Thyroid gland (tissue), 4 donors: ENCODE results near the gene UNC119. TPM values are rescaled to one million over a fixed set of nuclear protein-coding genes. Genes with fewer than 3 reads are reported as not detected.

ENCODE experiments used
- DNase-seq, 2 donors: peaks; one replicate each; pipeline ENCODE4 v3.0.0-alpha.2; 2019
- H3K27ac ChIP-seq, 3 donors: fragments of 200-600 bp; sonication (generic); 1 replicate in 2 of 3; 2 replicates in 1 of 3; pipeline ENCODE4 v1.5.1; 2016 to 2019; ENCODE audit warnings: mild to moderate bottlenecking in 1 of 3, moderate library complexity in 1 of 3
- H3K27me3 ChIP-seq: fragments of 200-600 bp; sonication (generic); one replicate; pipeline ENCODE4 v1.5.1; 2019
- H3K36me3 ChIP-seq, 2 donors: fragments of 200-600 bp; sonication (generic); one replicate each; pipeline ENCODE4 v1.5.1; 2016 to 2019
- H3K4me1 ChIP-seq, 2 donors: fragments of 200-600 bp; sonication (generic); one replicate each; pipeline ENCODE4 v1.5.1; 2017 to 2019
- H3K4me3 ChIP-seq, 3 donors: fragments of 200-600 bp; sonication (generic); replicated peaks in 1 of 3; 1 replicate in 2 of 3; 2 replicates in 1 of 3; pipeline ENCODE4 v1.5.1; 2016; ENCODE audit warnings: mild to moderate bottlenecking in 1 of 3
- H3K9me3 ChIP-seq: fragments of 200-600 bp; sonication (generic); one replicate; pipeline ENCODE4 v1.5.1; 2017
- POLR2A ChIP-seq, 2 donors: fragments of 450-650 bp; IDR thresholded peaks; one replicate each; pipeline ENCODE4 v1.6.1; 2017; ENCODE audit warnings: antibody characterized with exemption in 2 of 2, mild to moderate bottlenecking in 2 of 2, moderate library complexity in 1 of 2
- WGBS, 2 donors: methylation state at CpG; one replicate each; pipeline ENCODE4 v1.1.5; 2017; 5-methylcytosine and 5-hydroxymethylcytosine counted together
- intact Hi-C: fragments of 100-400 bp; cut with DNase I; formaldehyde crosslinking; loops from one replicate; pipeline ENCODE4 v1.15.1; 2023
- total RNA-seq, 4 donors: library from RNA; depleted of rRNA; stranded (reverse); fragments of >200 nt; gene quantifications; one replicate each; pipeline ENCODE4 v1.2.3, GENCODE V29; 2016
- TF ChIP-seq, protein P1 (sequence below), 6 experiments: fragments of 200-600 bp in 3 of 6; fragments of 450-650 bp in 3 of 6; sonication (generic) in 3 of 6; IDR thresholded peaks; one replicate each; pipeline ENCODE4 v1.5.1; 2016 to 2019; ENCODE audit warnings: antibody characterized with exemption in 6 of 6, mild to moderate bottlenecking in 2 of 6, inconsistent platforms in 1 of 6, moderate library complexity in 1 of 6

Gene UNC119
- total RNA-seq, 4 donors from 2014 or later: 29.8 to 43.9 (median 36.0) TPM

GRCh38 chr17:28597606-28598383, 45.4 kb upstream of the UNC119 start:
- Histone ChIP-seq H3K4me3 (no peak overlapping the region), H3K36me3 (no peaks in the 10 kb centered on the region), H3K4me1 (peaks cover 6 to 24% of the 10 kb centered on the region in 2 donors), H3K27me3 (no peaks in the 10 kb centered on the region), H3K27ac (no peak overlapping the region), H3K9me3 (no peaks in the 10 kb centered on the region)
- DNase-seq: no peak
- WGBS, 2 donors: 30 to 33% methylated on average over 5 of the region's 5 CpGs
- TF ChIP-seq, protein P1, sequence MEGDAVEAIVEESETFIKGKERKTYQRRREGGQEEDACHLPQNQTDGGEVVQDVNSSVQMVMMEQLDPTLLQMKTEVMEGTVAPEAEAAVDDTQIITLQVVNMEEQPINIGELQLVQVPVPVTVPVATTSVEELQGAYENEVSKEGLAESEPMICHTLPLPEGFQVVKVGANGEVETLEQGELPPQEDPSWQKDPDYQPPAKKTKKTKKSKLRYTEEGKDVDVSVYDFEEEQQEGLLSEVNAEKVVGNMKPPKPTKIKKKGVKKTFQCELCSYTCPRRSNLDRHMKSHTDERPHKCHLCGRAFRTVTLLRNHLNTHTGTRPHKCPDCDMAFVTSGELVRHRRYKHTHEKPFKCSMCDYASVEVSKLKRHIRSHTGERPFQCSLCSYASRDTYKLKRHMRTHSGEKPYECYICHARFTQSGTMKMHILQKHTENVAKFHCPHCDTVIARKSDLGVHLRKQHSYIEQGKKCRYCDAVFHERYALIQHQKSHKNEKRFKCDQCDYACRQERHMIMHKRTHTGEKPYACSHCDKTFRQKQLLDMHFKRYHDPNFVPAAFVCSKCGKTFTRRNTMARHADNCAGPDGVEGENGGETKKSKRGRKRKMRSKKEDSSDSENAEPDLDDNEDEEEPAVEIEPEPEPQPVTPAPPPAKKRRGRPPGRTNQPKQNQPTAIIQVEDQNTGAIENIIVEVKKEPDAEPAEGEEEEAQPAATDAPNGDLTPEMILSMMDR (IDR thresholded peaks at IDR 0.05): no peak
- TF ChIP-seq POLR2A (IDR thresholded peaks at IDR 0.05): no peak
- intact Hi-C loops: no loop called here

GRCh38 chr17:28592260-28592659, 39.8 kb upstream of the UNC119 start:
- Histone ChIP-seq H3K9me3 (no peaks in the 10 kb centered on the region), H3K36me3 (peaks cover 0 to 9% of the 10 kb centered on the region in 2 donors), H3K4me3 (no peak overlapping the region), H3K27ac (no peak overlapping the region), H3K27me3 (no peaks in the 10 kb centered on the region), H3K4me1 (no peaks in the 10 kb centered on the region)
- TF ChIP-seq, protein P1 (IDR thresholded peaks at IDR 0.05): no peak
- no peak for TF ChIP-seq POLR2A (IDR thresholded peaks at IDR 0.05)
- intact Hi-C loops: no loop called here
- no peak for DNase-seq
- WGBS, 2 donors: 92 to 99% methylated on average over 4 of the region's 4 CpGs

DNA sequence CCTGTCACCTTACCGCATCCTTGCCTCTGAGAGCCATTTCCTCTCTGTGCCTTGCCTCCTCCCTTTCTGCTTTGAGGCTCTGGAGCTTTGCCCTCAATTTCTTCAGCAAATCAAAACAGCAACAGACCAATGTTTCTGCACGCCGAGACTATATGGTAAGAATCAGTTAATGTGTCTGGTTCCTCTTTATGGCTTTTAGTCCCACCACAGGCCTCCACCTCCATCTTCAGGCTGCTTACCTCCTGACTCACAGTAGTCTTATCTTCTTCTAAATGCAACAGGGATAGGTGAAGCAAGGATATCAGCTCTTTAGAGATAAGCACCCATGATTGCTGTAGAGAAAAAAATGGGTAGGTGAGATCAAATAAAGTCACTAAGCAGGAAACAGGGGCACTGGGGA, 33.4 kb upstream of the UNC119 start:
- WGBS, 2 donors: 95 to 98% methylated on average over 3 of the region's 3 CpGs
- no peak for DNase-seq
- no peaks in the 10 kb centered on the region for H3K9me3 ChIP-seq
- intact Hi-C loops: no loop called here
- no peaks in the 10 kb centered on the region for H3K4me1 ChIP-seq
- peaks cover 12 to 13% of the 10 kb centered on the region in 2 donors for H3K36me3 ChIP-seq
- no peak for TF ChIP-seq POLR2A (IDR thresholded peaks at IDR 0.05)
- TF ChIP-seq, protein P1 (IDR thresholded peaks at IDR 0.05): no peak
- H3K4me3 ChIP-seq: no peak overlapping the region
- no peaks in the 10 kb centered on the region for H3K27me3 ChIP-seq
- H3K27ac ChIP-seq: no peak overlapping the region

- TF ChIP-seq POLR2A (IDR thresholded peaks at IDR 0.05): no peak
- TF ChIP-seq, protein P1 (IDR thresholded peaks at IDR 0.05): no peak
- DNase-seq: no peak
- H3K27ac ChIP-seq: no peak overlapping the region
- no peak overlapping the region for H3K4me3 ChIP-seq
- no peaks in the 10 kb centered on the region for H3K9me3 ChIP-seq
- intact Hi-C loops: no loop called here
- peaks cover 12 to 13% of the 10 kb centered on the region in 2 donors for H3K36me3 ChIP-seq
- no peaks in the 10 kb centered on the region for H3K27me3 ChIP-seq
- 78 to 84% methylated on average over 3 of the region's 3 CpGs for WGBS, 2 donors
- peaks cover 0 to 3% of the 10 kb centered on the region in 2 donors for H3K4me1 ChIP-seq
Observed at GRCh38 chr17:28584434-28584833, 32.0 kb upstream of the UNC119 start.

- Histone ChIP-seq H3K9me3 (no peaks in the 10 kb centered on the region), H3K27ac (no peak overlapping the region), H3K4me3 (no peak overlapping the region), H3K27me3 (no peaks in the 10 kb centered on the region), H3K4me1 (peaks cover 0 to 3% of the 10 kb centered on the region in 2 donors), H3K36me3 (peaks cover 12 to 13% of the 10 kb centered on the region in 2 donors)
- WGBS, 2 donors: 94 to 96% methylated on average over 2 of the region's 2 CpGs
- no peak for TF ChIP-seq POLR2A (IDR thresholded peaks at IDR 0.05)
- TF ChIP-seq, protein P1 (IDR thresholded peaks at IDR 0.05): no peak
- DNase-seq: no peak
- intact Hi-C loops: no loop called here
Observed at GRCh38 chr17:28582513-28582912, 30.1 kb upstream of the UNC119 start.
